ENCODE results near the gene ZBED1.

Gene ZBED1

DNA sequence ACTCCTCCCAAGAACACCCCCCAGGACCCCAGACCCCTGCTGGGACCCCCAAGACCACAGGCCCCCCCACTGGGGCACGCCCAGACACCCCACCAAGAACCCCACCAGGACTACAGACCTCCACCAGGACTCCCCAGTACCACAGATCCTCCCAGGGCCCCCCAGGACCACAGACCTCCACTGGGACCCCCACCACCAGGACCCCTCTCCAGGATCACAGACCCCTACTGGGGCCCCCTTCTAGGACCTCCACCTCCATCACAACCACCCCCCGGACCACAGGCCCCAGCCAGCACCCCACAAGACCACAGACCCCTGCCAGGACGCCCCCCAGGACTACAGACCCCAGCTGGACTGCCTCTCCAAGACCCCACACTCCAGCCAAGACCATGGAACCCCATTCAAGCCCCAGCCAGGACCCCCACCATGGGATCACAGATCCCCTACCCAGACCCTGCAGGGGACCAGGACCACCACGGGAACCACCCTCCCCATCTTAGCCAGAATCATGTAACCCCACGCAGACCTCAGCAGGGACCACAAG, 855 bp upstream of the ZBED1 start:
- TF ChIP-seq POLR2AphosphoS5 (IDR thresholded peaks at IDR 0.05; ENCODE audit: low read depth, low read length), result no peak
- TF ChIP-seq FOXP2 (optimal IDR thresholded peaks at IDR 0.05; ENCODE audit: borderline replicate concordance, extremely low read depth, extremely low read length, insufficient read depth), result no peak
- TF ChIP-seq, protein P1, sequence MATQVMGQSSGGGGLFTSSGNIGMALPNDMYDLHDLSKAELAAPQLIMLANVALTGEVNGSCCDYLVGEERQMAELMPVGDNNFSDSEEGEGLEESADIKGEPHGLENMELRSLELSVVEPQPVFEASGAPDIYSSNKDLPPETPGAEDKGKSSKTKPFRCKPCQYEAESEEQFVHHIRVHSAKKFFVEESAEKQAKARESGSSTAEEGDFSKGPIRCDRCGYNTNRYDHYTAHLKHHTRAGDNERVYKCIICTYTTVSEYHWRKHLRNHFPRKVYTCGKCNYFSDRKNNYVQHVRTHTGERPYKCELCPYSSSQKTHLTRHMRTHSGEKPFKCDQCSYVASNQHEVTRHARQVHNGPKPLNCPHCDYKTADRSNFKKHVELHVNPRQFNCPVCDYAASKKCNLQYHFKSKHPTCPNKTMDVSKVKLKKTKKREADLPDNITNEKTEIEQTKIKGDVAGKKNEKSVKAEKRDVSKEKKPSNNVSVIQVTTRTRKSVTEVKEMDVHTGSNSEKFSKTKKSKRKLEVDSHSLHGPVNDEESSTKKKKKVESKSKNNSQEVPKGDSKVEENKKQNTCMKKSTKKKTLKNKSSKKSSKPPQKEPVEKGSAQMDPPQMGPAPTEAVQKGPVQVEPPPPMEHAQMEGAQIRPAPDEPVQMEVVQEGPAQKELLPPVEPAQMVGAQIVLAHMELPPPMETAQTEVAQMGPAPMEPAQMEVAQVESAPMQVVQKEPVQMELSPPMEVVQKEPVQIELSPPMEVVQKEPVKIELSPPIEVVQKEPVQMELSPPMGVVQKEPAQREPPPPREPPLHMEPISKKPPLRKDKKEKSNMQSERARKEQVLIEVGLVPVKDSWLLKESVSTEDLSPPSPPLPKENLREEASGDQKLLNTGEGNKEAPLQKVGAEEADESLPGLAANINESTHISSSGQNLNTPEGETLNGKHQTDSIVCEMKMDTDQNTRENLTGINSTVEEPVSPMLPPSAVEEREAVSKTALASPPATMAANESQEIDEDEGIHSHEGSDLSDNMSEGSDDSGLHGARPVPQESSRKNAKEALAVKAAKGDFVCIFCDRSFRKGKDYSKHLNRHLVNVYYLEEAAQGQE (IDR thresholded peaks at IDR 0.05; ENCODE audit: insufficient read depth in 1 of 2, low read depth in 2 of 2, low read length in 2 of 2), result no peak
- no peak for TF ChIP-seq SIN3A (IDR thresholded peaks at IDR 0.05; ENCODE audit: borderline replicate concordance, insufficient read depth, low read length)
- no peak for TF ChIP-seq TAF1 (IDR thresholded peaks at IDR 0.05; ENCODE audit: borderline replicate concordance, insufficient read depth, low read length)

DNA sequence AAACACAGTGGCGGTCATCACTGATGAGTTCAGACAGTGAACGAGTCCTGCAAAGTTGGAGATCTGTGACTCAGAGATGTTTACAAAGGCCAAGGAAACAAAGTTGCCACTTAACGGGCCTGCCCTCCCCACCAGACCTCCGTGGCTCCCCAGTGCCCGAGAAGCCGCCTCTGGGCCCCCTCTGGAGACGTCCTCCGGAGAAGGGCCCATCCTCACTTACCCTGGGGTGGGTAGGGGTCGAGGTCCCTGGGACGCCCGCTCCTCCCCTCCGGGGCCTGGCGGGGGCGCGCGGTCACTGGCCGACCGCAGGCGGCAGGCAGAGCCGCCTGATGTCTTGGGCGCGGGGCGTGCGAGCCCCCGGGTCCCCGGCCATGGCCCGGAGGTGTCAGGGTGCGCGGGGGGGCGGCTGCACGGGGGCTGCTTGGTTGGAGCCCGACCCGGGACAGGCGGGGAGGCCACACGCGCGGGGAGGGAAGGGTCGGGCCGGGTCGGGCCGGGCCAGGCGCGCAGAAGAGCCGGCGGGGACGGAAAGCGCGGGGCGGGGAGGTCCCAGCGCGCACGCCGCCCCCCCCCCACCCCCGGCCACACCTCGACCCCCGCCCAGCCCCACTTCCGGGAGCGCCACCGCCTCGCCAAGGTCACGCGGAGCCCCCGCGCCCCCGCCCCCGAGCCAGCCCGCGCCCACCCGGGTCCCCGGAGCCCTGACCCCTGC, 529 bp downstream of the ZBED1 start:
- TF ChIP-seq, protein P1 (IDR thresholded peaks at IDR 0.05; ENCODE audit: insufficient read depth in 1 of 2, low read depth in 2 of 2, low read length in 2 of 2), result no peak
- TF ChIP-seq TAF1 (IDR thresholded peaks at IDR 0.05; ENCODE audit: borderline replicate concordance, insufficient read depth, low read length), result no peak
- TF ChIP-seq SIN3A (IDR thresholded peaks at IDR 0.05; ENCODE audit: borderline replicate concordance, insufficient read depth, low read length), result no peak
- no peak for TF ChIP-seq FOXP2 (optimal IDR thresholded peaks at IDR 0.05; ENCODE audit: borderline replicate concordance, extremely low read depth, extremely low read length, insufficient read depth)
- 0 out of 2 replicates have a peak, but pooled peaks have one; percentile 27 for TF ChIP-seq POLR2AphosphoS5 (IDR thresholded peaks at IDR 0.05; ENCODE audit: low read depth, low read length)

DNA sequence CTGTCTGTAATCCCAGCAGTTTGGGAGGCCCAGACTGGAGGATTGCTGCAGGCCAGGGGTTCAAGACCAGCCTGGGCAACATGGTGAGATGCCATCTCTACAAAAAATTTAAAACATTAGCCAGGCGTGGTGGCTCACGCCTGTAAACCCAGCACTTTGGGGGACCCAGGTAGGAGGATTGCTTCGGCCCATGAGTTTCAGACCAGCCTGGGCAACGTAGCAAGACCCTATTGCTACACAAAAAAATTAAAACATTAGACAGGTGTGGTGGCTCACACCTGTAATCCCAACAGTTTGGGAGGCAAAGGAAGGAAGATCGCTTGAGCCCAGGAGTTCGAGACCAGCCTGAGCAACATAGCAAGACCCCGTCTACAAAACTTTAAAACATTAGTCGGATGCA, 1.3 kb downstream of the ZBED1 start:
- TF ChIP-seq SIN3A (IDR thresholded peaks at IDR 0.05; ENCODE audit: borderline replicate concordance, insufficient read depth, low read length), result no peak
- no peak for TF ChIP-seq FOXP2 (optimal IDR thresholded peaks at IDR 0.05; ENCODE audit: borderline replicate concordance, extremely low read depth, extremely low read length, insufficient read depth)
- TF ChIP-seq TAF1 (IDR thresholded peaks at IDR 0.05; ENCODE audit: borderline replicate concordance, insufficient read depth, low read length), result no peak
- no peak for TF ChIP-seq POLR2AphosphoS5 (IDR thresholded peaks at IDR 0.05; ENCODE audit: low read depth, low read length)
- TF ChIP-seq, protein P1 (IDR thresholded peaks at IDR 0.05; ENCODE audit: insufficient read depth in 1 of 2, low read depth in 2 of 2, low read length in 2 of 2), result no peak

DNA sequence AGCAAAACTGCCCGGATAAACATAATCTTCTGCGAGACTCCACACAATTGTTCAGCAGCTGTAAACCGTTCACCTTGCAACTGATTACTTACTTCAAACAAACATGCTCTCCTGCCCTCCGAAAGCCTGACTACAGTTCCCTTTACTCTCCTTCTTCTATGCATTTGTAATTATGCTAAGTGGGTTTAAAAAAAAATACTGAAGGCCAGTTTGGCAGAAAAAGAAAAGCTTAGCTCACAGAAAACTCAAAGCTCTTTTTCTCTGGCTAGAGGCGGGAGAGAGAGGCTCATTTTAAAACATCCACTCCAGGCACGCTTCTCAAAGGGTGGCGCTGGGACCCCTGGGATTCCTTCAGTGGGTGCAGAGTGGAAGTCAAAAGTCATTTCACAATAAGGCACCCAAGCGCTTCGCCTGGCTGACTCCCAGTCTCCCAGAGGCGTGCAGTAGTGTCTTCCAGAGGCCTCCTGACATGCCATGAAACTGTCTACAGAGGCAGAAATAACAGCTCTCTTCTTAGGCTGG, 1.9 kb downstream of the ZBED1 start:
- TF ChIP-seq POLR2AphosphoS5 (IDR thresholded peaks at IDR 0.05; ENCODE audit: low read depth, low read length) (no peak), FOXP2 (optimal IDR thresholded peaks at IDR 0.05; ENCODE audit: borderline replicate concordance, extremely low read depth, extremely low read length, insufficient read depth) (no peak), SIN3A (IDR thresholded peaks at IDR 0.05; ENCODE audit: borderline replicate concordance, insufficient read depth, low read length) (no peak), TAF1 (IDR thresholded peaks at IDR 0.05; ENCODE audit: borderline replicate concordance, insufficient read depth, low read length) (no peak)
- TF ChIP-seq, protein P1 (IDR thresholded peaks at IDR 0.05; ENCODE audit: insufficient read depth in 1 of 2, low read depth in 2 of 2, low read length in 2 of 2), result no peak
